Pericardium fibroblast (primary cell): ENCODE results near the gene PET100. TPM values are rescaled to one million over a fixed set of nuclear protein-coding genes. Genes with fewer than 3 reads are reported as not detected.

Source experiments
- total RNA-seq: library from RNA; depleted of rRNA; stranded (reverse); fragments of >200 nt; gene quantifications from 2 replicates; pipeline ENCODE4 v1.2.3, GENCODE V29; 2015

The PET100 gene, protein sequence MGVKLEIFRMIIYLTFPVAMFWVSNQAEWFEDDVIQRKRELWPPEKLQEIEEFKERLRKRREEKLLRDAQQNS
- 14.2 and 32.1 TPM in 2 replicates for total RNA-seq

DNA sequence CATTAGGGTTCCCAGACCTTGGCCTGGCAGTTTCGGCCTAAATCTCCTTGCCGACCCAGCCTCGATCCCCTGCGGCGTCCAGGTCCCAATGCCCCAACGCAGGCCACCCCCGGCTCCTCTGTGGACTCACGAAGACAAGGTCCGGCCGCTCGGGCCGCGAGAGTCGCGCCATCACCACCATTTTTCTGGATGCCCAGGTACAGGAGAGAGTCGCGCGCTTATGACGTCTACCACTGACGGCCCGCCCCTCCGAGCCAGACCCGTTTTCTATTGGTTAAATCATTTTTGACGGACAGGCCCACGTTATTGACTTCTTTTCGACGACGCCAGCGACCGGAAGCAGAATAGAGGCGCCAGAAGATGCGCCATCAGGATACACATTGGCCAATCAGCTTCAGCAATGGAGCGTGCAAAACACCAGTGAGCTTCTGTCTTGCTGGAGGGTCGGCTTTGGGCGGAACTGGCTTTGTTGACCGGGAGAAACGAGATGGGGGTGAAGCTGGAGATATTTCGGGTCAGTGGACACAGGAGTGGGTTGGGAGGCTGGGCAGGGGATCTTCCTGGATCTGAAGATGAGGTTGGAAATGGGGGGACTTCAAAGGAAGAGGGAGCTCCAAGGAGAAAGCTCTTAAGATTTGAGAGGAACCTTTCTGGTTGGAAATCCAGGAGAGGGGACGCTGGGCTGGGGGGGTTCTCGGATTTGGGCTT is at the start of gene PET100, which contains the start of gene XAB2:
Gene PET100, plus strand, starts transcription at position 447 of the 708 bp plus-strand sequence. Its CDS starts 41 bp downstream, at position 488.
Gene XAB2, minus strand, starts transcription at position 199 of the 708 bp plus-strand sequence. Its CDS starts 18 bp downstream, at position 181.

DNA sequence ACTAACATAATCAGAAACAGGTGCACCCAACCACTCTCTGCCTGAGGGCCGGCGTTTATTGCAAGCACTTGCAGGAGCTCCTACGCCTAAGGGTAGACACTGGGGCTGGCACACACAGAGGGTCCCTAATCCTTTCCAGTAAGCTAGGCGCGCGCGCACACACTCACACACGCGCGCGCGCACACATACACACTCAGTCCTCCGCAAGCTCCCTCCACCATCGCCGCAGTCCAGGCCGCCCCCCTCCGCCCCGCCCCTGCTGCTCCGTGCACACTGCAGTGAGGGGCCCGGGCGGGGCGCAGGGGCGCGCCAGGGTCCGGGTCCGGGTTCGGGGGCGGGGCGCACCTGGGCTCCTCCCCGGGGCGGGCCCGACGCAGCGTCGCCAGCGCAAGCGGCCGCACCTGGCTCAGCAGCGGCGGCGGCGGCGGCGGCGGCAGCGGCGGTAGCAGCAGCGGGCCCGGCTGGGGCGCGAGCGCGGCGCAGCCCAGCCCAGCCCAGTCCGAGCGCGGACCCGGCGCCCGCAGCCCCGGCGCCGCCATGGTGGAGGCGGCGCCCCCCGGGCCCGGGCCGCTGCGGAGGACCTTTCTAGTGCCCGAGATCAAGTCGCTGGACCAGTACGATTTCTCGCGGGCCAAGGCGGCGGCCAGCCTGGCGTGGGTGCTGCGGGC is 34.0 kb upstream of the PET100 start, which contains the start of gene CAMSAP3:
Gene CAMSAP3, plus strand, starts transcription at position 398 of the 668 bp plus-strand sequence. Its CDS starts 140 bp downstream, at position 538.

DNA sequence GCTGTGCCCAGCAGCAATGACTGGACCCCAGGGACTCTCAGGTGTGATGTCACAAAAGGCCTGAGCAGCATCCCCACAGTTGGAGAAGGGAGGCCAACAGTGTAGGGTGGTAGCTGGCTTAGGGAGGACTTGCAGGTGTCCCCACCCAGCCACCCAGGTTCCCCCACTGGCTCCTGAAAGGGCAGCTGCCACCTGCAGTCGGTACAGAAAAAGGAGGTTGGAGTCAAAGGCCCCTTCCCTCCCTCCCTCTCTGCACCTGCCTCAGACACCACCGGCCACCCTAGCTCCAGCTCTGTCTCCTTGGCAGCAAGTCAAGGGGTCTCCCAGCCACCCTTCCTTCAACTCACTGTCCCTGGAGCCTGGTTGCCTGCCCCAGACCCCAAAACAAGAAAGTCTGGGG is 4.1 kb downstream of the PET100 start, which contains the start of gene PCP2:
Gene PCP2, minus strand, starts transcription at position 22 of the 400 bp plus-strand sequence. CDS start 262 bp downstream, outside the sequence.

DNA sequence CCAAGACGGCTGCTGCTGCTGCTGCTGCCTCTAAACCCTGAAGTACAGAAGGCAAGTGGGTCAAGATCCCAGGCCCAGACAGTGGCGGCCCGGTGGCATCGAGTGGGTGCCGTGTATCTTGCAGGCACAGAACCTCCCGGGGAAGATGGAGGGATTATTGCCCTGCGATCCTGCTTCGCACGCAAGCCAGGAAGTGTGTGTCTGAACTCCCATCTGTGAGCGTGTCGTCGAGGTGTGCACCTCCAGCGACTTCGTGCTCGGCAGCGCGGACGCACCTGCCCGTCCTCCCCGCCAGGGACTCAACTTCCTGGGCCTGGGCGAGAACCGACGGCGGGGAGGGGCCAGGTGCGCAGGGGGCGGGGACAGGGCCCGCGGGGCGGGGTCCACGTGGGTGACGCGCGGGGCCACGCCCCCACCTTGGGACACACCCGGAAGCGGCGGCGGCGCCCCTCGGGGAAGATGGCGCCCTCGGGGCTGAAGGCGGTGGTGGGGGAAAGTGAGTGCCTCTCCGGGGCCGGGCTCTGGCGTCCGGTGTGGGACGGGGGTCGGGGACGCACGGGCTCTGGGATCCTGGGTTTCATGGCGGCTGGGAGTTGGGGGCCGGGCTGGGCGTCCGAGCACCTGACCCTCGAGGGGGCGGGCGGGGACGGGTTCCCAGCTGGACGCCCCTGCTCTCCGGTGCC is 7.2 kb downstream of the PET100 start, which contains the start of gene STXBP2:
Gene STXBP2, plus strand, starts transcription at position 420 of the 683 bp plus-strand sequence. Its CDS starts 40 bp downstream, at position 460.

DNA sequence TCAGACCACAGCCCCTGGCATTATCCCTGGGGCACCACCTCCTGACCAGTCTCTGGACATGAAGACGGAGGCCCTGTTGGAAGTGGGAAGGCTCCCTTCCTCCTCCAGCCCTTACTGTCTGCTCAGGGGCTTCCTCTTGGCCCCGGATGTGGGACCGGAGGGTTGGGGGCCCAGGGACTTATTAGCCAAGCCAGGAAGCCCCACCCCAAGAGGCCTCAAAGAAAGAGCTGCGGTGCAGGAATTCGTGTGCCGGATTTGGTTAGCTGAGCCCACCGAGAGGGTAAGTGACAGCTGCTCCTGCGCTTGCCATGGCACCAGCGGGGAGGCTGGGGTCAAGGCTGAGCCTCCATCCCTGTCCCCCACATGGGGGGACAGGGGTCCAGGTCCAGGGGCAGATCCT is 39.2 kb downstream of the PET100 start, which contains the start of gene RETN:
Gene RETN, plus strand, starts transcription at position 208 of the 400 bp plus-strand sequence. CDS start 278 bp downstream, outside the sequence.

DNA sequence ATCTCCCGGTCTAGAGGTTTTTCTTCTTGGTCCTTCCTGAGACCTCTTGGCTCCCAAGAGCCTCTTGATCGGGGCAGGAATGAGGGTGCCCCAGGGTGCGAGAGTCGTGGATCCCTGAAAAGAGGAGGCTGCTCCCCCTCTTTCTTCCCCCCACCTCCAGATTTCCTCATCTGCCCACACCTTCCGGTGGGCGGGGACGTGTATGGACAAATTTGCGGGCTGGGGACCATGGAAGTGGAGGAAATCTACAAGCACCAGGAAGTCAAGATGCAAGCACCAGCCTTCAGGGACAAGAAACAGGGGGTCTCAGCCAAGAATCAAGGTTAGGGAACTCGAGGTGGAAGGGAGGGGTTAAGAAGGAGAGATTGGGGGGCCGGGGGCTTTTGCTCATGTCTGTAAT is 47.3 kb downstream of the PET100 start, which contains the start of gene MCEMP1:
Gene MCEMP1, plus strand, starts transcription at position 237 of the 400 bp plus-strand sequence. Its CDS starts 31 bp downstream, at position 268.

DNA sequence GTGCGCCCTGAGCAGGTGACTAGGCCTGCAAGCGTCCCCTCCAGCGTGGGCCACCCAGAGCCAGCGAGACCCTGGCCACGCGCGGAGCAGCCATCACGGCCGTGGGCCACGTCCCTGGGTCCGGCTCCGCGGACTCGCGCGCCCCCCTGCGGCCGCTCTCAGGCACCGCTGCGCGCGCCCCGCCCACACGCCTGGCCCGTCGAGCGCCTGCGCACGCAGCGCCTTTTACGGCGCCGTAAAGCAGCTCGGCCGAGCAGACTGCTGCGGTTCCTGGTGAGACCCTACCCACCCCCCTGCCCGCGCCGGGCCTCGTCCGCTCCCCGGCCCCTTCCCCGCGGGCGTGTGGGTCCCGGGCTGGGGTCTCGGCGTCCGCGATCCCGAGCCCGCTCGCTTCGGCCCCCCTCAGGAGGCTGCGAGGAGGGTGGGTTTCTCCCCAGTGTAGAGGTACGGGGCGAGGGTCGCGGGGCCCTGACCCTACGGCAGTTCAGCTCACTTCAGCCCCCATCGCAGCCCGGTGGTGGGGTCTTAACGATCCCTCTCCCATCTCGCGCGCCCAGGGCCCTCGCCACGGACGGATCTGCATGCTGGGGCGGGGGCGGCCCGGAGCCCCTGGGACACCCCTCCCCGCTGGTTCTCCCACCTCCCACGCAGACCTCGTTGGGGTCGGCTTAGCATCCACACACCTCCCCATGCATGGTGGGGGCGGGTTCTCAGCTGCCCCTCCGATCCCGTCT is 51.2 kb downstream of the PET100 start, which contains the start of gene TRAPPC5:
Gene TRAPPC5, plus strand, starts transcription at position 228 of the 734 bp plus-strand sequence. CDS start 1,421 bp downstream, outside the sequence.

Other genes with a start within 250 kb of the PET100 start
- 1.6 and 4.0 TPM in 2 replicates for gene PEX11G, start 140.8 kb upstream of the PET100 start, total RNA-seq
- gene ZNF358, start 113.7 kb upstream of the PET100 start, total RNA-seq = 75.0 and 103 TPM in 2 replicates
- 5.3 and 10.5 TPM in 2 replicates for gene MCOLN1, start 107.2 kb upstream of the PET100 start, total RNA-seq
- gene PNPLA6, start 94.1 kb upstream of the PET100 start, total RNA-seq = 66.0 and 68.0 TPM in 2 replicates
- not detected in 2 replicates for gene CAMSAP3, start 33.9 kb upstream of the PET100 start, total RNA-seq
- gene XAB2, start 248 bp upstream of the PET100 start, total RNA-seq = 27.9 and 35.8 TPM in 2 replicates
- gene PCP2, start 3.9 kb downstream of the PET100 start, total RNA-seq = 0.82 TPM in 1 of 2 replicates, not detected in the other
- gene STXBP2, start 7.3 kb downstream of the PET100 start, total RNA-seq = 5.0 and 16.7 TPM in 2 replicates
- gene RETN, start 39.3 kb downstream of the PET100 start, total RNA-seq = not detected in 2 replicates
- not detected in 2 replicates for gene MCEMP1, start 47.3 kb downstream of the PET100 start, total RNA-seq
- 125 and 141 TPM in 2 replicates for gene TRAPPC5, start 51.0 kb downstream of the PET100 start, total RNA-seq
- gene FCER2, start 72.3 kb downstream of the PET100 start, total RNA-seq = not detected in 2 replicates
- gene CLEC4G, start 102.3 kb downstream of the PET100 start, total RNA-seq = not detected in 2 replicates
- gene CD209, start 117.7 kb downstream of the PET100 start, total RNA-seq = not detected in 2 replicates
- not detected in 2 replicates for gene CLEC4M, start 133.4 kb downstream of the PET100 start, total RNA-seq
- gene EVI5L, start 200.4 kb downstream of the PET100 start, total RNA-seq = 15.0 and 16.5 TPM in 2 replicates
- gene PRR36, start 244.6 kb downstream of the PET100 start, total RNA-seq = not detected in 2 replicates